OCI-LY1 (cell line): ENCODE data around the gene CTRL.

Experiments used
- H2AFZ ChIP-seq: fragments of 200-600 bp; sonication (generic), shearing (Covaris generic); 2 replicates; pipeline ENCODE4 v1.6.0; 2014; ENCODE audit warnings: antibody characterized with exemption, mild to moderate bottlenecking, low read length
- H3F3A ChIP-seq: fragments of 200-600 bp; sonication (generic), shearing (Covaris generic); 2 replicates; pipeline ENCODE4 v1.6.0; 2014; ENCODE audit warnings: mild to moderate bottlenecking, antibody characterized with exemption, low read length, moderate library complexity; ENCODE audit not compliant: insufficient read depth
- H3K27ac ChIP-seq: fragments of 200-600 bp; sonication (generic); 2 replicates; pipeline ENCODE4 v1.5.1; 2014; ENCODE audit warnings: low read length, mixed run types, mild to moderate bottlenecking, low read depth; ENCODE audit not compliant: poor library complexity, severe bottlenecking
- H3K27me3 ChIP-seq: fragments of 200-600 bp; sonication (generic); 2 replicates; pipeline ENCODE4 v1.6.0; 2014; ENCODE audit warnings: antibody characterized with exemption, mild to moderate bottlenecking, low read length, moderate library complexity; ENCODE audit not compliant: insufficient read depth
- H3K36me3 ChIP-seq: fragments of 200-600 bp; sonication (generic); 2 replicates; pipeline ENCODE4 v1.6.1; 2014; ENCODE audit warnings: mild to moderate bottlenecking, antibody characterized with exemption, low read length, moderate library complexity, mixed read lengths; ENCODE audit not compliant: insufficient read depth
- H3K4me1 ChIP-seq: fragments of 200-600 bp; sonication (generic); 2 replicates; pipeline ENCODE4 v1.5.1; 2014; ENCODE audit warnings: mild to moderate bottlenecking, low read length, moderate library complexity; ENCODE audit not compliant: insufficient read depth, severe bottlenecking
- H3K4me2 ChIP-seq: fragments of 200-600 bp; sonication (generic), shearing (Covaris generic); 2 replicates; pipeline ENCODE4 v1.6.1; 2014; ENCODE audit warnings: low read length
- H3K4me3 ChIP-seq: fragments of 200-600 bp; sonication (generic); 2 replicates; pipeline ENCODE4 v1.5.1; 2014; ENCODE audit warnings: low read length, low read depth, mild to moderate bottlenecking, mixed read lengths; ENCODE audit not compliant: poor library complexity, severe bottlenecking
- H3K79me2 ChIP-seq: fragments of 200-600 bp; shearing (Covaris generic); 2 replicates; pipeline ENCODE4 v1.6.1; 2016; ENCODE audit warnings: mixed run types, low read length, mixed read lengths; ENCODE audit not compliant: insufficient read depth
- H3K9ac ChIP-seq: fragments of 200-600 bp; sonication (generic), shearing (Covaris generic); 2 replicates; pipeline ENCODE4 v1.6.1; 2014; ENCODE audit warnings: mild to moderate bottlenecking, low read length, mixed read lengths
- H3K9me2 ChIP-seq: fragments of 200-600 bp; sonication (generic), shearing (Covaris generic); 2 replicates; pipeline ENCODE4 v1.6.1; 2014; ENCODE audit warnings: low read depth, mild to moderate bottlenecking, low read length, mixed read lengths
- H3K9me3 ChIP-seq: fragments of 200-600 bp; shearing (Covaris generic); 2 replicates; pipeline ENCODE4 v1.6.1; 2014; ENCODE audit warnings: low read length, mixed read lengths
- H4K20me1 ChIP-seq: fragments of 200-600 bp; sonication (generic), shearing (Covaris generic); 2 replicates; pipeline ENCODE4 v1.6.0; 2016; ENCODE audit warnings: mild to moderate bottlenecking, low read length; ENCODE audit not compliant: insufficient read depth
- CTCF ChIP-seq: fragments of 200-600 bp; sonication (generic), shearing (Covaris generic); IDR thresholded peaks from 2 replicates; pipeline ENCODE4 v1.5.1; 2017; ENCODE audit warnings: mild to moderate bottlenecking, antibody characterized with exemption, low read length, moderate library complexity, mixed read lengths
- EZH2 ChIP-seq: fragments of 200-600 bp; sonication (generic), shearing (Covaris generic); IDR thresholded peaks from 2 replicates; pipeline ENCODE4 v1.8.0; 2017; ENCODE audit warnings: borderline replicate concordance, mixed run types, mild to moderate bottlenecking, antibody characterized with exemption, low read length, moderate library complexity, mixed read lengths

CTRL gene

GRCh38 chr16:67930678-67931211 is 917 bp downstream of the CTRL start:
- Histone ChIP-seq H3K9ac (no peak overlapping the region), H3K27me3 (no peaks in the 10 kb centered on the region), H3K9me2 (no peaks in the 10 kb centered on the region), H3K79me2 (no peaks in the 10 kb centered on the region), H3K4me3 (no peak overlapping the region), H4K20me1 (no peaks in the 10 kb centered on the region), H3K9me3 (no peaks in the 10 kb centered on the region), H3F3A (no peaks in the 10 kb centered on the region), H3K4me1 (peaks cover 24% of the 10 kb centered on the region), H3K36me3 (peaks cover 38% of the 10 kb centered on the region; the same call in 1 of the 2 replicates), H3K27ac (no peak overlapping the region), H3K4me2 (no peak overlapping the region), H2AFZ (no peak overlapping the region)
- TF ChIP-seq CTCF (no peak), EZH2 (no peak)

- Histone ChIP-seq H3K9me3 (no peaks in the 10 kb centered on the region), H3K9ac (no peak overlapping the region), H3K36me3 (peaks cover 37% of the 10 kb centered on the region; the same call in 1 of the 2 replicates), H3K4me3 (no peak overlapping the region), H3K4me2 (no peak overlapping the region), H3K9me2 (no peaks in the 10 kb centered on the region), H3K27me3 (no peaks in the 10 kb centered on the region), H3F3A (no peaks in the 10 kb centered on the region), H3K79me2 (no peaks in the 10 kb centered on the region), H2AFZ (no peak overlapping the region), H4K20me1 (no peaks in the 10 kb centered on the region), H3K4me1 (peaks cover 25% of the 10 kb centered on the region), H3K27ac (no peak overlapping the region)
- TF ChIP-seq EZH2 (no peak), CTCF (no peak)
These were observed 1.5 kb downstream of the CTRL start for GRCh38 chr16:67930191-67930590.

GRCh38 chr16:67928561-67929364 is 2.9 kb downstream of the CTRL start:
- TF ChIP-seq CTCF (peak; percentile 91), EZH2 (no peak)
- no peak overlapping the region for H3K4me2 ChIP-seq
- H3K27ac ChIP-seq: no peak overlapping the region
- H3F3A ChIP-seq: no peaks in the 10 kb centered on the region
- no peaks in the 10 kb centered on the region for H3K9me2 ChIP-seq
- H3K79me2 ChIP-seq: no peaks in the 10 kb centered on the region
- no peaks in the 10 kb centered on the region for H4K20me1 ChIP-seq
- H3K36me3 ChIP-seq: peaks cover 24% of the 10 kb centered on the region; the same call in 1 of the 2 replicates
- H3K9ac ChIP-seq: no peak overlapping the region
- H3K9me3 ChIP-seq: no peaks in the 10 kb centered on the region
- no peak overlapping the region for H2AFZ ChIP-seq
- peaks cover 14% of the 10 kb centered on the region for H3K4me1 ChIP-seq
- no peaks in the 10 kb centered on the region for H3K27me3 ChIP-seq
- no peak overlapping the region for H3K4me3 ChIP-seq
